SK-N-SH (cell line): ENCODE data around the gene SHISA8.

Source experiments
- ELF1 ChIP-seq: IDR thresholded peaks from 2 replicates; pipeline ENCODE4 v1.4.0; 2012
- JUND ChIP-seq: IDR thresholded peaks from 2 replicates; pipeline ENCODE4 v1.4.0; 2012
- MXI1 ChIP-seq: IDR thresholded peaks from 2 replicates; pipeline ENCODE4 v1.6.1; 2012; ENCODE audit warnings: mild to moderate bottlenecking, low read depth, low read length, improper control_type of control experiment
- NFIC ChIP-seq: IDR thresholded peaks from 2 replicates; pipeline ENCODE4 v1.4.0; 2012; ENCODE audit warnings: borderline replicate concordance
- SIN3A ChIP-seq: IDR thresholded peaks from 2 replicates; pipeline ENCODE4 v1.6.1; 2012; ENCODE audit warnings: low read depth, mild to moderate bottlenecking, low read length, moderate library complexity, borderline replicate concordance
- TAF1 ChIP-seq: IDR thresholded peaks from 2 replicates; pipeline ENCODE4 v1.6.1; 2012; ENCODE audit warnings: low read depth, mild to moderate bottlenecking, low read length, moderate library complexity, borderline replicate concordance
- TF ChIP-seq, protein P1 (sequence below): fragments of 200-600 bp; sonication (generic); IDR thresholded peaks from 2 replicates; pipeline ENCODE4 v1.6.1; 2017; ENCODE audit warnings: antibody characterized with exemption, mild to moderate bottlenecking, moderate library complexity
- TF ChIP-seq, protein P2 (sequence below): IDR thresholded peaks from 2 replicates; pipeline ENCODE4 v1.4.0; 2012; ENCODE audit warnings: low read depth, borderline replicate concordance
- TF ChIP-seq, protein P3 (sequence below): IDR thresholded peaks from 2 replicates; pipeline ENCODE4 v1.6.1; 2012; ENCODE audit warnings: mild to moderate bottlenecking, low read depth, low read length, moderate library complexity

DNA sequence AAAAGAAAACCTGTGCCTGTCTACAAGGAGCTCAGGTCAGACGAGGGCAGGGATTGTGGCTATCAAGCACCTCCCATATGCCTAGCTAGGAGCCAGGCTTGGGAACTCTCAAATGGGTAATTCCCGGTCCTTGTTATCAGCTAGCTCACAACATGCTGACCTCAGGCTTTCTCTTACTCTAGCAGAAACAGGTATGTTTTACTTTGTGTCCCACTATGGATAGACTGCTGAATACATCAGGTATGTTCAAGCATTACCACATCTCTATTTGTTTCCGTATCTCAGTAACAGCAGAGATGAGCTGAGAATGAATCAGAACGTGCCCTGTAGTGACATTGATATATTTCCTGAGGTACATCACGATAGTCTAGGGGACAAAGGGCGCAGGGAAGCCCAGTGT is 29.4 kb downstream of the SHISA8 start:
- TF ChIP-seq SIN3A (no peak), JUND (no peak), MXI1 (no peak), NFIC (no peak), ELF1 (no peak), TAF1 (no peak)
- TF ChIP-seq, protein P1, sequence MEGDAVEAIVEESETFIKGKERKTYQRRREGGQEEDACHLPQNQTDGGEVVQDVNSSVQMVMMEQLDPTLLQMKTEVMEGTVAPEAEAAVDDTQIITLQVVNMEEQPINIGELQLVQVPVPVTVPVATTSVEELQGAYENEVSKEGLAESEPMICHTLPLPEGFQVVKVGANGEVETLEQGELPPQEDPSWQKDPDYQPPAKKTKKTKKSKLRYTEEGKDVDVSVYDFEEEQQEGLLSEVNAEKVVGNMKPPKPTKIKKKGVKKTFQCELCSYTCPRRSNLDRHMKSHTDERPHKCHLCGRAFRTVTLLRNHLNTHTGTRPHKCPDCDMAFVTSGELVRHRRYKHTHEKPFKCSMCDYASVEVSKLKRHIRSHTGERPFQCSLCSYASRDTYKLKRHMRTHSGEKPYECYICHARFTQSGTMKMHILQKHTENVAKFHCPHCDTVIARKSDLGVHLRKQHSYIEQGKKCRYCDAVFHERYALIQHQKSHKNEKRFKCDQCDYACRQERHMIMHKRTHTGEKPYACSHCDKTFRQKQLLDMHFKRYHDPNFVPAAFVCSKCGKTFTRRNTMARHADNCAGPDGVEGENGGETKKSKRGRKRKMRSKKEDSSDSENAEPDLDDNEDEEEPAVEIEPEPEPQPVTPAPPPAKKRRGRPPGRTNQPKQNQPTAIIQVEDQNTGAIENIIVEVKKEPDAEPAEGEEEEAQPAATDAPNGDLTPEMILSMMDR: no peak
- TF ChIP-seq, protein P2, sequence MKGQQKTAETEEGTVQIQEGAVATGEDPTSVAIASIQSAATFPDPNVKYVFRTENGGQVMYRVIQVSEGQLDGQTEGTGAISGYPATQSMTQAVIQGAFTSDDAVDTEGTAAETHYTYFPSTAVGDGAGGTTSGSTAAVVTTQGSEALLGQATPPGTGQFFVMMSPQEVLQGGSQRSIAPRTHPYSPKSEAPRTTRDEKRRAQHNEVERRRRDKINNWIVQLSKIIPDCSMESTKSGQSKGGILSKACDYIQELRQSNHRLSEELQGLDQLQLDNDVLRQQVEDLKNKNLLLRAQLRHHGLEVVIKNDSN: no peak
- TF ChIP-seq, protein P3, sequence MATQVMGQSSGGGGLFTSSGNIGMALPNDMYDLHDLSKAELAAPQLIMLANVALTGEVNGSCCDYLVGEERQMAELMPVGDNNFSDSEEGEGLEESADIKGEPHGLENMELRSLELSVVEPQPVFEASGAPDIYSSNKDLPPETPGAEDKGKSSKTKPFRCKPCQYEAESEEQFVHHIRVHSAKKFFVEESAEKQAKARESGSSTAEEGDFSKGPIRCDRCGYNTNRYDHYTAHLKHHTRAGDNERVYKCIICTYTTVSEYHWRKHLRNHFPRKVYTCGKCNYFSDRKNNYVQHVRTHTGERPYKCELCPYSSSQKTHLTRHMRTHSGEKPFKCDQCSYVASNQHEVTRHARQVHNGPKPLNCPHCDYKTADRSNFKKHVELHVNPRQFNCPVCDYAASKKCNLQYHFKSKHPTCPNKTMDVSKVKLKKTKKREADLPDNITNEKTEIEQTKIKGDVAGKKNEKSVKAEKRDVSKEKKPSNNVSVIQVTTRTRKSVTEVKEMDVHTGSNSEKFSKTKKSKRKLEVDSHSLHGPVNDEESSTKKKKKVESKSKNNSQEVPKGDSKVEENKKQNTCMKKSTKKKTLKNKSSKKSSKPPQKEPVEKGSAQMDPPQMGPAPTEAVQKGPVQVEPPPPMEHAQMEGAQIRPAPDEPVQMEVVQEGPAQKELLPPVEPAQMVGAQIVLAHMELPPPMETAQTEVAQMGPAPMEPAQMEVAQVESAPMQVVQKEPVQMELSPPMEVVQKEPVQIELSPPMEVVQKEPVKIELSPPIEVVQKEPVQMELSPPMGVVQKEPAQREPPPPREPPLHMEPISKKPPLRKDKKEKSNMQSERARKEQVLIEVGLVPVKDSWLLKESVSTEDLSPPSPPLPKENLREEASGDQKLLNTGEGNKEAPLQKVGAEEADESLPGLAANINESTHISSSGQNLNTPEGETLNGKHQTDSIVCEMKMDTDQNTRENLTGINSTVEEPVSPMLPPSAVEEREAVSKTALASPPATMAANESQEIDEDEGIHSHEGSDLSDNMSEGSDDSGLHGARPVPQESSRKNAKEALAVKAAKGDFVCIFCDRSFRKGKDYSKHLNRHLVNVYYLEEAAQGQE: no peak
